NCI-H2107 treated with DMSO at 0.1 percent for 48 hours (cell line): ENCODE data around the gene NAT14.
A peak's percentile ranks its signal among the peaks of the same experiment; 100 is the strongest.

ENCODE experiments used
- DNase-seq: peaks from one replicate; lab custom pipeline; 2025; ENCODE audit not compliant: unreplicated experiment; lab: John Stamatoyannopoulos, UW

The NAT14 gene

GRCh38 chr19:55500368-55500952, 15.5 kb downstream of the NAT14 start:
- no peak for DNase-seq

GRCh38 chr19:55502197-55502952, 17.4 kb downstream of the NAT14 start:
- DNase-seq = no peak

- no peak for DNase-seq
Observed at GRCh38 chr19:55503157-55503501, 18.1 kb downstream of the NAT14 start.

- DNase-seq = peak; percentile 34
Observed at GRCh38 chr19:55503502-55504251, 18.7 kb downstream of the NAT14 start.

GRCh38 chr19:55504252-55504603, 19.2 kb downstream of the NAT14 start:
- DNase-seq = no peak

GRCh38 chr19:55504981-55505380, 20.0 kb downstream of the NAT14 start:
- no peak for DNase-seq

GRCh38 chr19:55508120-55508519, 23.1 kb downstream of the NAT14 start:
- DNase-seq = no peak

GRCh38 chr19:55516878-55517620, 32.1 kb downstream of the NAT14 start:
- DNase-seq = peak; percentile 64

- no peak for DNase-seq
Observed at GRCh38 chr19:55519451-55520311, 34.7 kb downstream of the NAT14 start.

GRCh38 chr19:55520691-55521292, 35.8 kb downstream of the NAT14 start:
- DNase-seq = no peak

GRCh38 chr19:55525289-55526101, 40.5 kb downstream of the NAT14 start:
- DNase-seq = no peak

GRCh38 chr19:55526216-55527196, 41.5 kb downstream of the NAT14 start:
- peak; percentile 44 for DNase-seq

GRCh38 chr19:55527197-55528029, 42.4 kb downstream of the NAT14 start:
- DNase-seq = no peak

GRCh38 chr19:55528030-55528803, 43.2 kb downstream of the NAT14 start:
- DNase-seq = peak; percentile 51

GRCh38 chr19:55529636-55530234, 44.7 kb downstream of the NAT14 start:
- DNase-seq = no peak

- no peak for DNase-seq
Observed at GRCh38 chr19:55530996-55531395, 46.0 kb downstream of the NAT14 start.
